DOHH2 (cell line): Measurements from ENCODE around the gene PELI2.

Experiments used
- H3F3A ChIP-seq: fragments of 200-600 bp; sonication (generic), shearing (Covaris generic); 2 replicates; pipeline ENCODE4 v1.6.0; 2016; ENCODE audit warnings: antibody characterized with exemption, mild to moderate bottlenecking; ENCODE audit not compliant: control insufficient read depth, insufficient read depth
- H3K27ac ChIP-seq: fragments of 200-600 bp; sonication (generic); 2 replicates; pipeline ENCODE4 v1.5.1; 2014; ENCODE audit warnings: low read depth, mild to moderate bottlenecking, low read length, moderate library complexity
- H3K27me3 ChIP-seq: fragments of 200-600 bp; sonication (generic); 2 replicates; pipeline ENCODE4 v1.6.1; 2014; ENCODE audit warnings: mild to moderate bottlenecking, low read length, mixed read lengths; ENCODE audit not compliant: control insufficient read depth
- H3K36me3 ChIP-seq: fragments of 200-600 bp; sonication (generic); 2 replicates; pipeline ENCODE4 v1.6.1; 2014; ENCODE audit warnings: mild to moderate bottlenecking, low read length, moderate library complexity, mixed read lengths; ENCODE audit not compliant: control insufficient read depth
- H3K4me1 ChIP-seq: fragments of 200-600 bp; sonication (generic); 2 replicates; pipeline ENCODE4 v1.6.1; 2014; ENCODE audit warnings: mild to moderate bottlenecking, low read length, mixed read lengths; ENCODE audit not compliant: control insufficient read depth
- H3K4me2 ChIP-seq: fragments of 200-600 bp; sonication (generic); 2 replicates; pipeline ENCODE4 v1.6.0; 2014; ENCODE audit warnings: mild to moderate bottlenecking, low read length, moderate library complexity
- H3K4me3 ChIP-seq: fragments of 200-600 bp; sonication (generic); 2 replicates; pipeline ENCODE4 v1.5.1; 2014; ENCODE audit warnings: mild to moderate bottlenecking, low read length, mixed read lengths
- H3K79me2 ChIP-seq: fragments of 200-600 bp; sonication (generic); 2 replicates; pipeline ENCODE4 v1.6.1; 2014; ENCODE audit warnings: mild to moderate bottlenecking, low read length, mixed read lengths; ENCODE audit not compliant: control insufficient read depth
- H3K9me2 ChIP-seq: fragments of 200-600 bp; sonication (generic); replicated peaks from 2 replicates; pipeline ENCODE4 v1.6.1; 2014; ENCODE audit warnings: mild to moderate bottlenecking, low read length, mixed read lengths; ENCODE audit not compliant: control insufficient read depth
- H3K9me3 ChIP-seq: fragments of 200-600 bp; sonication (generic); 2 replicates; pipeline ENCODE4 v1.6.1; 2014; ENCODE audit warnings: antibody characterized with exemption, low read length, mixed read lengths; ENCODE audit not compliant: control insufficient read depth, insufficient read depth
- H4K20me1 ChIP-seq: fragments of 200-600 bp; sonication (generic); 2 replicates; pipeline ENCODE4 v1.6.0; 2014; ENCODE audit warnings: low read depth, mild to moderate bottlenecking, antibody characterized with exemption, low read length, moderate library complexity; ENCODE audit not compliant: control insufficient read depth, insufficient read depth
- EZH2phosphoT487 ChIP-seq: fragments of 200-600 bp; sonication (generic); IDR thresholded peaks from 2 replicates; pipeline ENCODE4 v1.6.1; 2017; ENCODE audit warnings: borderline replicate concordance, mild to moderate bottlenecking, antibody characterized with exemption, low read length, moderate library complexity, mixed read lengths
- TF ChIP-seq, protein P1 (sequence below): fragments of 200-600 bp; sonication (generic); IDR thresholded peaks from one replicate; pipeline ENCODE4 v1.5.1; 2014; ENCODE audit warnings: antibody characterized with exemption, mild to moderate bottlenecking, low read depth, low read length; ENCODE audit not compliant: poor library complexity, severe bottlenecking

The PELI2 gene

DNA sequence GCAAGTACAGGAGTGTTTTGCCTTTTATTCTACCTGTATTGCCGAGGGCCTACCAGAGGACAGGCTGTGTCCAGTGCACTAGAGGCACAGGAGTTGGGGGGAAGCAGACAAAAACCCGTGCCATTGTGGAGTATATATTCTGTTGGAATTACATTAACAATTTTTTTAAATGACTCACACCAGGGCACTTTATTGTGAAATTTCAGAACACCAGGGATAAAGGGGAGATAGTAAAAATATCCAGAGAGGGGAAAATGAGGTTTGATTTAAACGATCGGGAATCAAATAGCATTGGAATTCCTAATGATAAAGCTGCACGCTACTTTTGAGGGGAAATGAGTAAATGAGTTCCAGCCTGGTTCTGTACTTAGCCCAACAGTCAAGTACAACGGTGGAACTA lies 123.2 kb downstream of the PELI2 start:
- Histone ChIP-seq H4K20me1 (no peaks in the 10 kb centered on the region), H3K79me2 (no peaks in the 10 kb centered on the region), H3K27ac (no peak overlapping the region), H3K36me3 (no peaks in the 10 kb centered on the region), H3K4me1 (no peaks in the 10 kb centered on the region), H3K4me3 (no peak overlapping the region), H3K27me3 (no peaks in the 10 kb centered on the region), H3F3A (no peaks in the 10 kb centered on the region), H3K9me2 (no peaks in the 10 kb centered on the region), H3K4me2 (no peak overlapping the region), H3K9me3 (no peaks in the 10 kb centered on the region)
- TF ChIP-seq, protein P1, sequence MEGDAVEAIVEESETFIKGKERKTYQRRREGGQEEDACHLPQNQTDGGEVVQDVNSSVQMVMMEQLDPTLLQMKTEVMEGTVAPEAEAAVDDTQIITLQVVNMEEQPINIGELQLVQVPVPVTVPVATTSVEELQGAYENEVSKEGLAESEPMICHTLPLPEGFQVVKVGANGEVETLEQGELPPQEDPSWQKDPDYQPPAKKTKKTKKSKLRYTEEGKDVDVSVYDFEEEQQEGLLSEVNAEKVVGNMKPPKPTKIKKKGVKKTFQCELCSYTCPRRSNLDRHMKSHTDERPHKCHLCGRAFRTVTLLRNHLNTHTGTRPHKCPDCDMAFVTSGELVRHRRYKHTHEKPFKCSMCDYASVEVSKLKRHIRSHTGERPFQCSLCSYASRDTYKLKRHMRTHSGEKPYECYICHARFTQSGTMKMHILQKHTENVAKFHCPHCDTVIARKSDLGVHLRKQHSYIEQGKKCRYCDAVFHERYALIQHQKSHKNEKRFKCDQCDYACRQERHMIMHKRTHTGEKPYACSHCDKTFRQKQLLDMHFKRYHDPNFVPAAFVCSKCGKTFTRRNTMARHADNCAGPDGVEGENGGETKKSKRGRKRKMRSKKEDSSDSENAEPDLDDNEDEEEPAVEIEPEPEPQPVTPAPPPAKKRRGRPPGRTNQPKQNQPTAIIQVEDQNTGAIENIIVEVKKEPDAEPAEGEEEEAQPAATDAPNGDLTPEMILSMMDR = no peak
- no peak for TF ChIP-seq EZH2phosphoT487

DNA sequence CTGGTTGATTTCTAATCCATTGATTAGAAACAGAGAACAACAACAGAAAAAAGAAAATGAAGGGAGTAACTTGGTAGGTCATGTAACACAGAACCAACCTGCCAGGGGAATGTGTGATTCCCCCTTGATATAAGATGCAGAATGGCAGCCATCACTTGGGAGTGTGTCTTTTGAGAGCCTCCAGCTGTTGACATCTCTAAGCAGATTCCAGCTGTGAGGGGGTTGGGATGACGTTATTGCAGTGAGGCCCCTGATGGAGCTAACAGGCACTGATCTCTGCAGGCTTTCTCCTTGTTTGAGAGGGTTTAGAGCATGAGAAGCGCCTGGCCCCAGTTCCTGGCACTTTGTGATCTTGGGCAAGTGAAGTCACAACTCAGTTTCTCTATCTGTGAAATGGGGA lies 124.9 kb downstream of the PELI2 start:
- H3K9me2 ChIP-seq = no peaks in the 10 kb centered on the region
- no peaks in the 10 kb centered on the region for H4K20me1 ChIP-seq
- TF ChIP-seq, protein P1 = no peak
- TF ChIP-seq EZH2phosphoT487 = no peak
- H3K4me2 ChIP-seq = no peak overlapping the region
- no peak overlapping the region for H3K4me3 ChIP-seq
- H3K27ac ChIP-seq = no peak overlapping the region
- no peaks in the 10 kb centered on the region for H3K27me3 ChIP-seq
- H3K36me3 ChIP-seq = no peaks in the 10 kb centered on the region
- H3K4me1 ChIP-seq = no peaks in the 10 kb centered on the region
- H3K9me3 ChIP-seq = no peaks in the 10 kb centered on the region
- H3F3A ChIP-seq = no peaks in the 10 kb centered on the region
- no peaks in the 10 kb centered on the region for H3K79me2 ChIP-seq

DNA sequence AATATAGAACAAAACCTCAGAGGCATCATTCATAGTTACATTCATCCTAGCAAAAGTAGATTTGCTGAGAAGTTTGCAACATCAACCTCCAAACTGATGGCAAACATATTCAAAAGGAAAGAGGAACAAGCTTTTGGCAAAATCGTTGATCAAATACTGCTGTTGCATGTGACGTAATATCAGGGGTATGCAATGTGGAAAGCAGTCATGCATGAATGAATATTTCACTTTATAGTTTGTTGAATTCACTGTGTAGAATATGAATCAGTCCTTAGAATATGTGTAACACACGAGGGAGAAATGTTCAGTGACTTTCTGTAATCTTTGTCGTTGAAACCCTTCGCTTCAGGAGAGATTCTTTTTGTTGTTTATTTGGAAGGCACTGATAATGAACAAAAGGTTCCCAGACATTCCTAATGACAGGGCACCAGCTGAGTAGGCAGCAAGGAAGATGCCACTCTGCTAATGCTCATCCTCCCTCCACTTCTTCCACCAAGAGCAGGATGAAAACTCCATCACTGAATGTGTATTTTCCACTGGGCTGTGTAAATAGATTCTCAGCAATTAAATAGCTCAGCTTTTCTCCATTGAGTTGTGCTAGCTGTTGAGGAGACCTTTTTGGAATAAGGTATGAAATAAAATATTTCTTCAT lies 126.1 kb downstream of the PELI2 start:
- no peaks in the 10 kb centered on the region for H4K20me1 ChIP-seq
- H3K4me3 ChIP-seq = no peak overlapping the region
- H3F3A ChIP-seq = no peaks in the 10 kb centered on the region
- H3K9me3 ChIP-seq = no peaks in the 10 kb centered on the region
- H3K79me2 ChIP-seq = no peaks in the 10 kb centered on the region
- H3K36me3 ChIP-seq = no peaks in the 10 kb centered on the region
- no peak overlapping the region for H3K4me2 ChIP-seq
- no peaks in the 10 kb centered on the region for H3K4me1 ChIP-seq
- no peak for TF ChIP-seq EZH2phosphoT487
- TF ChIP-seq, protein P1 = no peak
- no peaks in the 10 kb centered on the region for H3K27me3 ChIP-seq
- no peaks in the 10 kb centered on the region for H3K9me2 ChIP-seq
- H3K27ac ChIP-seq = no peak overlapping the region
